ENCODE results near the gene HEXB. TPM values are rescaled to one million over a fixed set of nuclear protein-coding genes. Genes with fewer than 3 reads are reported as not detected.
A peak's percentile ranks its signal among the peaks of the same experiment; 100 is the strongest.

The HEXB gene
- total and polyA plus RNA-seq, 2 of the 13 experiments (the other 11 are each of a cell fraction or from before 2014, with no cell fraction given) = 100 to 104 TPM

GRCh38 chr5:74766849-74767578 lies 82.0 kb downstream of the HEXB start, which contains the start of the genes GFM2 and NSA2 (continued):
- peak; percentile 58 for TF ChIP-seq TFE3 (CRISPR knock-in tag; IDR thresholded peaks at IDR 0.05)
- TF ChIP-seq SIN3B (IDR thresholded peaks at IDR 0.05; ENCODE audit: low read length) = peak; percentile 94
- peak; percentile 89 for TF ChIP-seq REPIN1 (CRISPR knock-in tag; IDR thresholded peaks at IDR 0.05; ENCODE audit: borderline replicate concordance, low read depth)
- peak; percentile 53; the same call in 1 of the 2 replicates for TF ChIP-seq CREB1 (IDR thresholded peaks at IDR 0.05)
- peak; percentile 67; the same call in 1 of the 2 replicates for TF ChIP-seq CREB1 (CRISPR knock-in tag; IDR thresholded peaks at IDR 0.05)
- TF ChIP-seq NFATC3 (CRISPR knock-in tag; IDR thresholded peaks at IDR 0.05) = 0 out of 2 replicates have a peak, but pooled peaks have one; percentile 84
- TF ChIP-seq MTF2 (CRISPR knock-in tag; IDR thresholded peaks at IDR 0.05; ENCODE audit: borderline replicate concordance) = no peak
- TF ChIP-seq ELF3 (CRISPR knock-in tag; IDR thresholded peaks at IDR 0.05) = peak; percentile 73
- no peak for TF ChIP-seq ZNF282 (IDR thresholded peaks at IDR 0.05; ENCODE audit: partially characterized antibody)
- peak; percentile 78; the same call in 1 of the 2 replicates for TF ChIP-seq KDM5B (CRISPR knock-in tag; IDR thresholded peaks at IDR 0.05; ENCODE audit: borderline replicate concordance)
- peak; percentile 82; the same call in 1 of the 2 replicates for TF ChIP-seq ZNF580 (CRISPR knock-in tag; IDR thresholded peaks at IDR 0.05; ENCODE audit: borderline replicate concordance, low read depth)
- TF ChIP-seq ZFP36L2 (CRISPR knock-in tag; IDR thresholded peaks at IDR 0.05) = peak; percentile 42; the same call in 1 of the 2 replicates
- TF ChIP-seq ZNF24 (IDR thresholded peaks at IDR 0.05) = peak; percentile 67; the same call in 1 of the 2 replicates
- no peak for TF ChIP-seq TCF12 (IDR thresholded peaks at IDR 0.05)
- TF ChIP-seq TCF12 (CRISPR knock-in tag; IDR thresholded peaks at IDR 0.05) = no peak
- TF ChIP-seq PCBP2 (optimal IDR thresholded peaks at IDR 0.05; ENCODE audit: low read depth, low read length, poor library complexity, severe bottlenecking) = no peak
- TF ChIP-seq ZNF7 (CRISPR knock-in tag; IDR thresholded peaks at IDR 0.05) = no peak
- peak; percentile 46; the same call in 1 of the 2 replicates for TF ChIP-seq ZKSCAN1 (IDR thresholded peaks at IDR 0.05; ENCODE audit: low read length)
- no peak for TF ChIP-seq FOXM1 (CRISPR knock-in tag; IDR thresholded peaks at IDR 0.05)
- TF ChIP-seq CAMTA2 (CRISPR knock-in tag; IDR thresholded peaks at IDR 0.05; ENCODE audit: borderline replicate concordance) = peak; percentile 88
- TF ChIP-seq ATF5 (CRISPR knock-in tag; IDR thresholded peaks at IDR 0.05; ENCODE audit: low read depth) = peak; percentile 86; the same call in 1 of the 2 replicates
- no peak for TF ChIP-seq DZIP1 (CRISPR knock-in tag; IDR thresholded peaks at IDR 0.05)
- peak; percentile 93 for TF ChIP-seq ETV6 (CRISPR knock-in tag; conservative IDR thresholded peaks at IDR 0.05)
- TF ChIP-seq ZMYM2 (CRISPR knock-in tag; IDR thresholded peaks at IDR 0.05) = no peak
- TF ChIP-seq RBAK (CRISPR knock-in tag; IDR thresholded peaks at IDR 0.05) = 0 out of 2 replicates have a peak, but pooled peaks have one; percentile 58
- TF ChIP-seq ZNF879 (CRISPR knock-in tag; IDR thresholded peaks at IDR 0.05) = peak; percentile 62; the same call in 1 of the 2 replicates

Data from HepG2 (cell line).